Uterus (tissue), 4 donors: Measurements from ENCODE around the gene SUSD1. TPM values are rescaled to one million over a fixed set of nuclear protein-coding genes. Genes with fewer than 3 reads are reported as not detected.

ENCODE experiments used
- DNase-seq, 2 donors: peaks; one replicate each; pipeline ENCODE4 v3.0.0-alpha.2; 2019 to 2020
- H3K27ac ChIP-seq, 2 donors: fragments of 200-600 bp; sonication (generic); 1 replicate in 1 of 2; 2 replicates in 1 of 2; pipeline ENCODE4 v1.5.1; 2016 to 2018
- H3K27me3 ChIP-seq, 2 donors: fragments of 200-600 bp; sonication (generic); one replicate each; pipeline ENCODE4 v1.5.1; 2018 to 2019; ENCODE audit warnings: control low read depth in 1 of 2
- H3K36me3 ChIP-seq, 2 donors: fragments of 200-600 bp; sonication (generic); one replicate each; pipeline ENCODE4 v1.5.1; 2019; ENCODE audit warnings: control low read depth in 1 of 2
- H3K4me1 ChIP-seq, 2 donors: fragments of 200-600 bp; sonication (generic); one replicate each; pipeline ENCODE4 v1.5.1; 2018 to 2019; ENCODE audit warnings: control low read depth in 1 of 2
- H3K4me3 ChIP-seq, 2 donors: fragments of 200-600 bp; sonication (generic); 1 replicate in 1 of 2; 2 replicates in 1 of 2; pipeline ENCODE4 v1.5.1; 2018 to 2019; ENCODE audit warnings: mild to moderate bottlenecking in 1 of 2
- H3K9me3 ChIP-seq, 2 donors: fragments of 200-600 bp; sonication (generic); one replicate each; pipeline ENCODE4 v1.5.1; 2019; ENCODE audit warnings: control low read depth in 1 of 2
- POLR2A ChIP-seq, 2 donors: fragments of 450-650 bp; IDR thresholded peaks; one replicate each; pipeline ENCODE4 v1.6.1; 2016; ENCODE audit warnings: antibody characterized with exemption in 2 of 2, mild to moderate bottlenecking in 1 of 2, moderate library complexity in 1 of 2
- intact Hi-C: fragments of 100-400 bp; cut with DNase I; formaldehyde crosslinking; loops from one replicate; pipeline ENCODE4 v1.15.1; 2023; ENCODE audit warnings: low total_unique reads
- total RNA-seq, 4 donors: library from RNA; depleted of rRNA in 3 of 4; stranded (reverse); fragments of >200 nt in 3 of 4; gene quantifications; one replicate each; pipeline versions ENCODE4 v1.1.0 to v1.2.4, GENCODE V29; 2014 to 2023
- TF ChIP-seq, protein P1 (sequence below), 4 experiments: fragments of 200-600 bp in 2 of 4; fragments of 450-650 bp in 2 of 4; sonication (generic) in 2 of 4; IDR thresholded peaks; one replicate each; pipeline ENCODE4 v1.5.1; 2016 to 2019; ENCODE audit warnings: antibody characterized with exemption in 4 of 4, mild to moderate bottlenecking in 2 of 4, moderate library complexity in 1 of 4
- donor health status: DM: yes; HTN: yes; CAD: no.

The SUSD1 gene
- total RNA-seq, 4 donors from 2014 or later: 2.9 to 22.5 (median 10.0) TPM

DNA sequence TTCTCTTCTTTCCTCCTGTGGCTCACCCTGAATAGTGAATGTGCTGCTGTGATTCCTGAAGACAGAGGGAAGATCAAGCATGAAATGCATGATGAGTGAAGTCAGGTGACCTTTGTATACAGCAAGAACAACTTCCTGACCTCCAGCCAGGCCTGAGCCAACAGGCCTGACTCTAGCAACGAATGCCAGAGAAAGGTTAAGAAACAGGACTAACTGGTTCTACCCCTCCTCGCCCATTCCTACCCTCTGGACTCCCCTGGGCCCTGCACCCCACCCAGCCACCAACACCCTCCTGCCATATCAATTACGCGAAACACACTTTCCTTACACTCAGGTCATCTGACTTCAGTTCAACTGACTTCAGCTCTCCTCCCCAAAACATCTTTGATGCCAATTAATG is 4.9 kb downstream of the SUSD1 start:
- Histone ChIP-seq H3K36me3 (no peaks in the 10 kb centered on the region), H3K4me3 (no peak overlapping the region), H3K4me1 (no peaks in the 10 kb centered on the region), H3K27me3 (no peaks in the 10 kb centered on the region), H3K9me3 (no peaks in the 10 kb centered on the region), H3K27ac (no peak overlapping the region)
- TF ChIP-seq, protein P1, sequence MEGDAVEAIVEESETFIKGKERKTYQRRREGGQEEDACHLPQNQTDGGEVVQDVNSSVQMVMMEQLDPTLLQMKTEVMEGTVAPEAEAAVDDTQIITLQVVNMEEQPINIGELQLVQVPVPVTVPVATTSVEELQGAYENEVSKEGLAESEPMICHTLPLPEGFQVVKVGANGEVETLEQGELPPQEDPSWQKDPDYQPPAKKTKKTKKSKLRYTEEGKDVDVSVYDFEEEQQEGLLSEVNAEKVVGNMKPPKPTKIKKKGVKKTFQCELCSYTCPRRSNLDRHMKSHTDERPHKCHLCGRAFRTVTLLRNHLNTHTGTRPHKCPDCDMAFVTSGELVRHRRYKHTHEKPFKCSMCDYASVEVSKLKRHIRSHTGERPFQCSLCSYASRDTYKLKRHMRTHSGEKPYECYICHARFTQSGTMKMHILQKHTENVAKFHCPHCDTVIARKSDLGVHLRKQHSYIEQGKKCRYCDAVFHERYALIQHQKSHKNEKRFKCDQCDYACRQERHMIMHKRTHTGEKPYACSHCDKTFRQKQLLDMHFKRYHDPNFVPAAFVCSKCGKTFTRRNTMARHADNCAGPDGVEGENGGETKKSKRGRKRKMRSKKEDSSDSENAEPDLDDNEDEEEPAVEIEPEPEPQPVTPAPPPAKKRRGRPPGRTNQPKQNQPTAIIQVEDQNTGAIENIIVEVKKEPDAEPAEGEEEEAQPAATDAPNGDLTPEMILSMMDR (IDR thresholded peaks at IDR 0.05): no peak
- no peak for TF ChIP-seq POLR2A (IDR thresholded peaks at IDR 0.05)
- no peak for DNase-seq
- intact Hi-C loops: no loop called here

DNA sequence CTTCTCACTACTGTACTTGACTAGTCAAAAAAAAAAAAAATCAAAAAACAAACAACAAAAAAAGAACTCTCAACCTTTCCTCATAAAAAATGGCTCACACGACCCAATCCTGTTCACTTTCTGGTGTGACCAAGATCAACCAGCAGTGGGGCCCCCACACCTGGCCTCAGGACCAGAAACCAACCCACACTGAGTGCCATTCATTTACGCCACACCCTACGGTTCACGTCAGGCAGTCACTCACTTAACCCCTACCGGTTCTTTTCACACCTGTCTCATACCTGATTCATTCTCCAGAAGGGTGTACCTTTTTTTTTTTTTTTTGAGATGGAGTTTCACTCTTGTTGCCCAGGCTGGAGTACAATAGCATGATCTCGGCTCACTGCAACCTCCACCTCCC is 5.7 kb downstream of the SUSD1 start:
- H3K9me3 ChIP-seq: no peaks in the 10 kb centered on the region
- no peaks in the 10 kb centered on the region for H3K4me1 ChIP-seq
- H3K27ac ChIP-seq: no peak overlapping the region
- DNase-seq: no peak
- no peaks in the 10 kb centered on the region for H3K36me3 ChIP-seq
- H3K27me3 ChIP-seq: no peaks in the 10 kb centered on the region
- TF ChIP-seq, protein P1 (IDR thresholded peaks at IDR 0.05): no peak
- TF ChIP-seq POLR2A (IDR thresholded peaks at IDR 0.05): no peak
- no peak overlapping the region for H3K4me3 ChIP-seq
- intact Hi-C loops: no loop called here

DNA sequence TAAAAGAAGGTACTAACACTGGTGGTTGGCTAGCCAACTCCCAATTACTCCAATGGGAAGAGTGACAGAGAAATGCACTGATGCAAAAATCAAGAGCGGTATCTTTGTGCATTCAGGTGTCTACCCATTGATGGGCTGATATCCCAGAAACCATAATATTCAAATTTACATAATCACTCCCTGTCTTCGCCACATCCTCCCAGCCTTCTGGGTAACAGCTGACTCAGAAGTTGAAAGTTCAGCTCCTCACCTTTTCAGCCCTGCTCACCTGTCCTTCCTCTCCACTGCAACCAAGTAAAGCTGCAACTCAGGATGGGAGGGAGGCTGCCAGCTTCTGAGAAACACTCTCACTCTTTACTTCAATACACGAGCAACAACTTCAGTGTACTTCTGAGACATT is 6.9 kb downstream of the SUSD1 start:
- TF ChIP-seq, protein P1 (IDR thresholded peaks at IDR 0.05): no peak
- no peak for TF ChIP-seq POLR2A (IDR thresholded peaks at IDR 0.05)
- H3K27ac ChIP-seq: no peak overlapping the region
- H3K4me1 ChIP-seq: no peaks in the 10 kb centered on the region
- intact Hi-C loops: no loop called here
- H3K9me3 ChIP-seq: no peaks in the 10 kb centered on the region
- no peak overlapping the region for H3K4me3 ChIP-seq
- H3K27me3 ChIP-seq: no peaks in the 10 kb centered on the region
- H3K36me3 ChIP-seq: no peaks in the 10 kb centered on the region
- no peak for DNase-seq

DNA sequence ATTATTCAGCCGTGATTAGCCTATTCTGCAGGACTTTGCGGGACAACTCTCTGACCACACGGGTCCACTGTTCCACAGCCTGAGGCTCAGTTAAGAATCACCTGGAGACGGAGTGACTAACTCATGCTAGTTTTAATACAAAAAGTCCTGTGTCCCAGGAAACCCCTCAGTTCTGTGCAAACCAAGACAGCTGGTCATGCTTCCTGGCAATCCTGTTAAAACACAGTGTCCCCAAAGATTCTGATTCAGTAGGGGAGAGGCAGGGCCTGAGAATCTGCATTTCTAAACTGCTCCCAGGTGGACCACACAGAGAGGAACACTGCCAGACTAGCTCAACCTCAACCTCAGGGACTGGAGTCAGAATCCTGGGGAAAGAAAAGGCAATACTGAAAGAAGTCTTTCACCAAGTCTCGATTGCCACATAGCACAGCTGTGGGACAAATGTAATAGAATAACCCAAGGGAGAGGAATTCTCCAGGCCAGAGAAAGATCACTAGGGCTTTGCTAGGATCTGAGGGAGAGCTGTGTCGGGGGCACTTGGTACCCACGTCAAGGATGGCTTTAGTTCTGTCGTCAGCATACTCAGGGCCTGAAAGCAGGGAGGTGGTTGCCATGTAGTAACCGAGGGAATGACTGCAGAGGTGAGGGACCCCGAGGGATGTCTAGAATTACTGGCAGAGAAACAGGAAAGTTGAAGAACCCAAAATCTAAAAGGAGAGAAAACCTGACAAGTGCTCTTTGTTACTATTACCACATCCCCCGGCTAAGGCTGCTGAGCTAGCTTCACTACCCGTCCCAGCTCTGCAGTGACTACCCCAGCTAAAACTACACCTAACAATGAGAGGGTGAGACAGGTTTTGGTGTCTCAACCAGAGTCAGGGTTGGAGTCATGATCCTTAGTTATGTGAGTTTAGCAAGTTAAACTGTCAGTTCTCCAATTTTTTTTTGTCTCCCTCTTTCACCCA is 8.6 kb downstream of the SUSD1 start:
- TF ChIP-seq, protein P1 (IDR thresholded peaks at IDR 0.05): peak in 2 of 4 experiments; percentile 11 to 13
- TF ChIP-seq POLR2A (IDR thresholded peaks at IDR 0.05): no peak
- no peak overlapping the region for H3K27ac ChIP-seq
- H3K9me3 ChIP-seq: no peaks in the 10 kb centered on the region
- intact Hi-C loops: no loop called here
- no peaks in the 10 kb centered on the region for H3K4me1 ChIP-seq
- DNase-seq: peak in 1 of 2 donors; percentile 27
- no peaks in the 10 kb centered on the region for H3K36me3 ChIP-seq
- no peaks in the 10 kb centered on the region for H3K27me3 ChIP-seq
- no peak overlapping the region for H3K4me3 ChIP-seq

DNA sequence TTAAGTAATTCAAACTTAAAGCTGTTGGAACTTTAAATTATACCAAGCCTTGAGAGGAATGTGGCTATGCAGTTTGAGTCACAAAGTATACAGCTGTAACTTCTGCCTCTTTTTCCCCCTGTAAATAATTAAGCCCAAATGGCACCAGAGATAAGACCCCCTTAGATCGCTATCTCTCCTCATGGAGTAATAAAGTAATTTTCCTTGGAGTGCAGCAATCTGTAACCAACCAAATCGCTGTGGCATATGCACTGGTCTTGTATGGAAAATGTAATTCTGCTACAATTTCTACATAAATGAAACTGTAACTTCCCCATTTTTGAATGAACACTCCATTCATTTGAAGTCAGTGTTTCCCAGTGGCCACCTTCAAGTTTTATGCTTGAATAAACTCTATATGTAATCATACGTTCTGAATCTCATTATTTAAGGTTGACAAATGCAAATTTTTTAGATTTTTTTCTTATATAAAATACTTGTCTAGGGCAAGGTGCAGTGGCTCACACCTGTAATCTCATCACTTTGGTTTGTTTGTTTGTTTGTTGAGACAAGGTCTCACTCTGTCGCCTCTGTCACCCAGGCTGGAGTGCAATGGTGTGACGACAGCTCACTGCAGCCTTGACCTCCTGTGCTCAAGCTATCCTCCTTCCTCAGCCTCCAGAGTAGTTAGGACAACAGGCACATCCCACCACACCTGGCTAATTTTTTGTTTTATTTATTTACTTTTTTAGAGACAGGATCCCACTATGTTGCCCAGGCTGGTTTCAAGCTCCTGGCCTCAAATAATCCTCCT is 12.3 kb downstream of the SUSD1 start:
- DNase-seq: no peak
- intact Hi-C loops: no loop called here
- H3K36me3 ChIP-seq: no peaks in the 10 kb centered on the region
- H3K9me3 ChIP-seq: no peaks in the 10 kb centered on the region
- H3K27ac ChIP-seq: no peak overlapping the region
- TF ChIP-seq, protein P1 (IDR thresholded peaks at IDR 0.05): no peak
- no peak for TF ChIP-seq POLR2A (IDR thresholded peaks at IDR 0.05)
- H3K4me3 ChIP-seq: no peak overlapping the region
- no peaks in the 10 kb centered on the region for H3K4me1 ChIP-seq
- no peaks in the 10 kb centered on the region for H3K27me3 ChIP-seq
